ENCODE results near the gene TMEM41B. TPM values are rescaled to one million over a fixed set of nuclear protein-coding genes. Genes with fewer than 3 reads are reported as not detected.

TMEM41B gene
- total RNA-seq, 4 donors from 2014 or later: 30.1 to 72.3 (median 34.3) TPM

GRCh38 chr11:9310485-9311090, 3.8 kb downstream of the TMEM41B start:
- Histone ChIP-seq H3K9me3 (no peaks in the 10 kb centered on the region), H3K36me3 (no peaks in the 10 kb centered on the region), H3K27me3 (no peaks in the 10 kb centered on the region), H3K4me3 (no peak overlapping the region), H3K27ac (no peak overlapping the region), H3K4me1 (peaks cover 24% of the 10 kb centered on the region)
- DNase-seq (ENCODE audit: low spot score in 2 of 2): no peak
- WGBS: 86% methylated on average over 3 of the region's 3 CpGs
- no peak for TF ChIP-seq POLR2AphosphoS5 (IDR thresholded peaks at IDR 0.05)
- no peak for TF ChIP-seq EP300 (IDR thresholded peaks at IDR 0.05)
- TF ChIP-seq POLR2A (IDR thresholded peaks at IDR 0.05): no peak
- no peak for TF ChIP-seq CTCF (IDR thresholded peaks at IDR 0.05)

DNA sequence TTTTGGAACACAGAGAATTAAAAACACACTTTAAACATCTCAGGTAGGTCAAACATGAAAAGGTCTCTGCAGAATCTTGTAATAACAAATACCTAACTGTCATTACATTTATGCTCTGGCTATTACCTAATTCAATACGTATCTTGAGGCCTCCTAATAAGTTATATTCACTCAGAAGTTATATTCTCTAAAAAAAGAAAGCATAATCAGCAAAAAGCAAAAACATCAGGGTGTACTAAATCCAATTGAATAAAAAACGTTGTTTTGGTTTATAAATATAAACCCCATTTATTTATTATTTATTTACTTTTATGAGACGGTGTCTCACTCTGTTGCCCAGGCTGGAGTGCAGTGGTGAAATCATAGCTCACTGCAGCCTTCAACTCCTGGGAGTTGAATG, 10.2 kb downstream of the TMEM41B start:
- Histone ChIP-seq H3K27me3 (no peaks in the 10 kb centered on the region), H3K4me1 (no peaks in the 10 kb centered on the region), H3K4me3 (no peak overlapping the region), H3K36me3 (no peaks in the 10 kb centered on the region), H3K9me3 (no peaks in the 10 kb centered on the region), H3K27ac (no peak overlapping the region)
- no peak for TF ChIP-seq EP300 (IDR thresholded peaks at IDR 0.05)
- TF ChIP-seq POLR2AphosphoS5 (IDR thresholded peaks at IDR 0.05): no peak
- no peak for TF ChIP-seq POLR2A (IDR thresholded peaks at IDR 0.05)
- TF ChIP-seq CTCF (IDR thresholded peaks at IDR 0.05): no peak
- DNase-seq (ENCODE audit: low spot score in 2 of 2): no peak
- WGBS: 80% methylated on average over 3 of the region's 3 CpGs

DNA sequence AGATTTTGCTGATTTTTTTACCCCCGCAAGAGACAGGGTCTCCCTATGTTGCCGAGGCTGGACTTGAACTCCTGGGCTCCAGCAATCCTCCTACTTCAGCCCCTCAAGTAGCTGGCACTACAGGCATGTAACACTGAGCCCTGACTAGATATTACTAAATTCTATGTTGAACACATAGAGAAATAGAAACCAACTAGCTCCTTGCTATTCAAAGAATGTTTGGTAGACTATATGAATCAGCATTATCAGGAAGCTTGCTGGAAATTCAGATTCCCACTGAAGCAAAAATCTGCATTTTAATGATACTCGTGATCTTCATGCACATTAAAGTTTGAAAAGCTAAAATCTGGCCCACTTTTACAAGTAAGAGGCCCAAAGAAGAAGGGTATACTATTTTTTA, 11.9 kb downstream of the TMEM41B start:
- DNase-seq (ENCODE audit: low spot score in 2 of 2): no peak
- no peak overlapping the region for H3K4me3 ChIP-seq
- H3K36me3 ChIP-seq: peaks cover 3% of the 10 kb centered on the region
- TF ChIP-seq CTCF (IDR thresholded peaks at IDR 0.05) (no peak), POLR2AphosphoS5 (IDR thresholded peaks at IDR 0.05) (no peak), EP300 (IDR thresholded peaks at IDR 0.05) (no peak), POLR2A (IDR thresholded peaks at IDR 0.05) (no peak)
- H3K9me3 ChIP-seq: no peaks in the 10 kb centered on the region
- H3K4me1 ChIP-seq: no peaks in the 10 kb centered on the region
- no CpG with 5 or more reads among the region's 3 CpGs for WGBS
- H3K27ac ChIP-seq: no peak overlapping the region
- H3K27me3 ChIP-seq: no peaks in the 10 kb centered on the region

DNA sequence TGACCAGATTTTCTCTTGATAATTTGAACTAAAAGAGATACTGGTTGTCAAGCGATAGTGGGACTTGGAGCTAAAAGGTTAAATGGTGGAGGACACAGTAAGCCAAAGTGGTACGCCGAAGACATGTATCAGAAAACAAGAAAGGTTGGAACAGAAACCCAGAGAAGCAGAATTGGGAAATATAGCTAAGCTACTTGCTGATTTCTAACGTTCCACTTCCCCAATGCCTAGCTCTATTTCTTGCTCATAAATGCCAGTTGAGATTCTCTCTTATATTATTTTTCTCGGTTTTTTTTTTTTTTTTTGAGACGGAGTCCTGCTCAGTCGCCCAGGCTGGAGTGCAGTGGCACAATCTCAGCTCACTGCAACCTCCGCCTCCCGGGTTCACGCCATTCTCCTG, 12.7 kb downstream of the TMEM41B start:
- WGBS: 86% methylated on average over 7 of the region's 10 CpGs
- no peaks in the 10 kb centered on the region for H3K4me1 ChIP-seq
- TF ChIP-seq CTCF (IDR thresholded peaks at IDR 0.05): no peak
- no peak for TF ChIP-seq POLR2A (IDR thresholded peaks at IDR 0.05)
- no peak for TF ChIP-seq EP300 (IDR thresholded peaks at IDR 0.05)
- TF ChIP-seq POLR2AphosphoS5 (IDR thresholded peaks at IDR 0.05): no peak
- DNase-seq (ENCODE audit: low spot score in 2 of 2): no peak
- no peak overlapping the region for H3K4me3 ChIP-seq
- H3K9me3 ChIP-seq: no peaks in the 10 kb centered on the region
- no peaks in the 10 kb centered on the region for H3K27me3 ChIP-seq
- no peak overlapping the region for H3K27ac ChIP-seq
- H3K36me3 ChIP-seq: peaks cover 10% of the 10 kb centered on the region

DNA sequence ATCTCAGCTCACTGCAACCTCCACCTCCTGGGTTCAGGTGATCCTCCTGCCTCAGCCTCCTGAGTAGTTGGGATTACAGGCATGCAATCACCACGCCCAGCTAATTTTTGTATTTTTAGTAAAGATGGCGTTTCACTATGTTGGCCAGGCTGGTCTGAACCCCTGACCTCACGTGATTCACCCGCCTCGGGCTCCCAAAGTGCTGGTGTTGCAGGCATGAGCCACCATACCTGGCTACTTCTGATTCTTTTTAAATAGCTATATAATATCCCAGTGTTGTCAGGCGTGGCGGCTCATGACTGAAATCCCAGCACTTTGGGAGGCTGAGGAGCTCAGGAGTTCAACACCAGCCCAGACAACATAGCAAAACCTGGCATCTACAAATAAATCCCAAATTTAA, 20.7 kb downstream of the TMEM41B start:
- TF ChIP-seq POLR2A (IDR thresholded peaks at IDR 0.05) (no peak), CTCF (IDR thresholded peaks at IDR 0.05) (no peak), EP300 (IDR thresholded peaks at IDR 0.05) (no peak), POLR2AphosphoS5 (IDR thresholded peaks at IDR 0.05) (no peak)
- H3K36me3 ChIP-seq: peaks cover 30% of the 10 kb centered on the region
- WGBS: 97% methylated on average over 7 of the region's 7 CpGs
- H3K4me3 ChIP-seq: no peak overlapping the region
- H3K27me3 ChIP-seq: no peaks in the 10 kb centered on the region
- H3K9me3 ChIP-seq: no peaks in the 10 kb centered on the region
- H3K27ac ChIP-seq: no peak overlapping the region
- no peaks in the 10 kb centered on the region for H3K4me1 ChIP-seq
- no peak for DNase-seq (ENCODE audit: low spot score in 2 of 2)

Data from suprapubic skin (tissue), 4 donors.